ENCODE measurements around the gene KCNC1.

GRCh38 chr11:17782603-17783337, 48.2 kb downstream of the KCNC1 start:
- TF ChIP-seq ARNTL (CRISPR knock-in tag; IDR thresholded peaks at IDR 0.05; ENCODE audit: borderline replicate concordance, low read depth), result no peak
- TF ChIP-seq BACH2 (CRISPR knock-in tag; IDR thresholded peaks at IDR 0.05; ENCODE audit: borderline replicate concordance), result no peak
- TF ChIP-seq RARB (CRISPR knock-in tag; IDR thresholded peaks at IDR 0.05), result no peak
- TF ChIP-seq ZNF70 (CRISPR knock-in tag; IDR thresholded peaks at IDR 0.05), result no peak
- no peak for TF ChIP-seq CSDC2 (CRISPR knock-in tag; IDR thresholded peaks at IDR 0.05)
- no peak for TF ChIP-seq TCF4 (CRISPR knock-in tag; IDR thresholded peaks at IDR 0.05; ENCODE audit: borderline replicate concordance)
- no peak for TF ChIP-seq PATZ1 (CRISPR knock-in tag; IDR thresholded peaks at IDR 0.05; ENCODE audit: borderline replicate concordance)
